ENCODE measurements around the gene MYO3B.
A peak's percentile ranks its signal among the peaks of the same experiment; 100 is the strongest.
"Not testable (repeated sequence)": the region's sequence is repeated elsewhere in the genome, so short reads cannot be mapped to it uniquely, and the experiment has no call there.

Gene MYO3B

DNA sequence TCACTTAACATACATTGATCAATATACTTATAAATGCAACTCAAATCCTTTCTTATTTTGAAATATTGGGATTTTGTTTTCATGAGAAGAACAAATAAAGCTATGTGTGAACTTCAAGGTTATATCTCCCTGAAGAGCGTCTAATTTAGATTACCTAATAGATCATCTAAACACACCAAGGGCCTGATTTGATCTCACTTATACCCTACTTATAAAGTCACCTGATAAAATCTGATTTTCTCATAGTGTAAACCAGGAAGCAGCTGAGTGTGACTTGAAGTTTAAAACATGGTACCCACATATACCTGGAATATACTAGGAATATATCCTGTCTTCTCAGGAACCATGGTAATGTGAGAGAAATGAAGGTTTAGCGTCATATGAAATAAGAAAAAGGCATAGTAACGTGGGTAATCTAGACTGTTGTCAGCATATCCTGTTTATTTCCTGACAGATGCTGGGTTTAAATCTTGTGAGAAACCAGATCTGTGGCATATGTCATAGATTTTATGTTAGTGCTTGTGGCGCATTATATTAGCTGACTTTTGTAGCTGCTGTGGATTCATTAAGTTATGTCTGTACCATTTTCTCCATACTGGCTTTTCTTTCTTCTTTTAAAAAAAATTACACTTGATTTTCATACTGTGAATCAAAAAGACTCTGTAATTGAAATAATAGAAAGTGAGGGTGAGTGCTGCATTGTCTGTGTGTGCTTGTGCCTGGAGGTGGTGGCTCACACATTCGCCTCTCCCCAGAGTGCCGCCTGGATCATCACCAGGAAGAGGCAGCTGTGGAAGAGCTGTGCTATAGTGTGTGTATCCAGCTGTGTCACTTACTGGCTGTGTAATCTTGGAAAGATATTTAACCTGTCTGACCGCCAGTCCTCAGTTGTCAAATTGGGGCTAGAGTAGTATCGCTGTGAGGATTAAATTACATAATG lies 164.0 kb downstream of the MYO3B start:
- no peak for FAIRE-seq

DNA sequence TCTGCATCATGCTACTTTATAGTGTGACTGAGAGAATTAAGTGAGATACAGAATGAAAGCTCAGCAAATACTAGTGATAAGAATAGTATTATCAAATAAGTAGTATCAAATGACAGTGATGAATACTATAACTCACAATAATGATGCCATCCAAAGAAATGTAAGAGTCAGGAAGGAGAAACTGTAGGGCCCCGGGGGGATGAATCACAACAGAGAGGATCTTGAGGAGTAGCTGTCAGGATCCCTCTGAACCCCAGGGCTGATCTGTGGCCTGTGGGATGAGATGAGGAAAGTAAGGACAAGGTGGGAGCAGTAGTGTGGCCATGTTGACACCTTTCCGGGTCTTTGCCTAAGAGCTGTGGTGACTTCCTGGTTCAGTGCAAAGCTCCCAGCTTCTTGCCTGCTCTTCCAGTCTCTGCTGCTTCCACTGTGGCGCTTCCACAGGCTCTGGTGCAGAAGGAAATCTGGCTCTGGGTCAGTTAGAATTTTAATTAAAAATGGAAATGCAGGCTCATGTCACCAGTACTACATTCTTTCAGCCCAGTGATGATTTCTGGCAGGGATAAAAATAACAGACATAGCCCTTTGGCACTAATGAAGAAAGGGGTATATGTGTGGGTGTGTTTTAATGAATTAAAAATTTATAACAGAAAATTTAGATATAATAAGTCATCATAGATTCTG lies 166.9 kb downstream of the MYO3B start:
- FAIRE-seq = no peak

DNA sequence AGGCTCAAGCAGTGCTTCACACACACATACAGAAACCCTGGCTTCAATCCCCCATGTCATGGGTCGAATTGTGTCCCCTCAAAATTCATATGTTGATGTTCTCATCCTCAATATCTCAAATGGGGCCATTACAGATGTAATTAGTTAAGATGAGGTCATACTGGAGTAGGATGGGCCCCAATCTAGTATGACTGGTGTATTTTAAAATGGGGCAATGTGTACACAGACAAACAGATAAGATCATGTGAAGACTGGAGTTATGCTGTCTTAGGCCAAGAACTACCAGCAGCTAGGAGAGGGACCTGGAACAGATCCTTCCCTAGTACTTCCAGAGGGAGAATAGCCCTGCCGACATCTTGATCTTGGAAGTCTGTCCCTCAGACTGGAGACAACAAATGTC lies 167.7 kb downstream of the MYO3B start:
- no peak for FAIRE-seq

DNA sequence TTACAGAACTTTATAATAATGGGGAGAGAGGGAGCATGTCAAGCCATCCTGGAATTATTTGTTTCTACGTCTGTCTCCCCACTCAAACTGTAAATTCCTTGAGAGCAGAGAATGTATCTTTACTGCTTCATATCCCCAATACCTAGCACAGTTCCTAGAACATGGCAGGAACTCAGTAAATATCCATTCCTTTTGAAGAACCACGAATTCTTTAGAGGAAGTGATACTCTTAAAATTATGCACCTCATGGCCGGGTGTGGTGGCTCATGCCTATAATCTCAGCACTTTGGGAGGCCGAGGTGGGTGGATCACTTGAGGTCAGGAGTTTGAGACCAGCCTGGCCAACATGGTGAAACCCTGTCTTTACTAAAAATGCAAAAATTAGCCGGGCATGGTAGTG lies 171.3 kb downstream of the MYO3B start:
- not testable (repeated sequence) for FAIRE-seq

DNA sequence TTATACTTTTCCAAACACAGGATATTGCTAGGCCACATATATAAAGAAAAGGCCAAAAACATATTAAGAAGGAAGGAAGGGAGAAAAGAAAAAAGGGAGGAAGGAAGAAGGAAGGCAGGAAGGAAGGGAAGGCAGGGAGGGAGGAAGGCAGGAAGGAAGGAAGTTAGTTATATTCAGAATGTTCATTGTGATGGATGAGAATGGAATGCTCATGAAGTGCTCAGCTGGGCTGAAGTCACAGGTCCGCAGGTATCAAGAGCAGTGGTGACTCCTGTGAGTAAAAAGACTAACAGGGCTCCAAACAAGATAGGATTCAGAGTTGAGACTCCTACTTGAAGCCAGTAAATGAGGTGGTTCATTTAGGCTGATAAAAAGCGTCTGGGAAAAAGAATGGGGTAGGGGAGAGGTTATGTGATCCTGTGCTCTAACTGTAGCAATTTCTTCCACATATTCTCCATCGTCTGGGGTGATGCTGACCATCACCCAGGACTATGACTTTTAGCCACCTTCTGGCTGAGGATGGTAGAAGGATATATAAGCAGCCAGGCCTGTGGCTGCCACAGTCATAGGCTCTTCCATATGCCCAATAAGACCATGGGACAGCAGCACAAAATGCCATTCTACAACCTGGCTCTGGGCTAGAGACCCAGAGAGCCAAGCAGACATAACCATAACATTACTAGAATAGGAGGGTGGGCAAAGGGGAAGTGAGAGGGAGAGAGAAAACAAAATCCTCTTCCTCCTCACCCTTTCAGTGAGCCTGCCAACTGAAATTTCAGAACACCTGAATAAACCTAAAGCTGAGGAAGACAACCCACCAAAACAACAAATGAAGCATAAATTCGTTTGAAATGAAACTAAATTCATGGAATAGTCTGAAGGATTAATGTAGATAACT lies 173.2 kb downstream of the MYO3B start:
- no peak for FAIRE-seq

DNA sequence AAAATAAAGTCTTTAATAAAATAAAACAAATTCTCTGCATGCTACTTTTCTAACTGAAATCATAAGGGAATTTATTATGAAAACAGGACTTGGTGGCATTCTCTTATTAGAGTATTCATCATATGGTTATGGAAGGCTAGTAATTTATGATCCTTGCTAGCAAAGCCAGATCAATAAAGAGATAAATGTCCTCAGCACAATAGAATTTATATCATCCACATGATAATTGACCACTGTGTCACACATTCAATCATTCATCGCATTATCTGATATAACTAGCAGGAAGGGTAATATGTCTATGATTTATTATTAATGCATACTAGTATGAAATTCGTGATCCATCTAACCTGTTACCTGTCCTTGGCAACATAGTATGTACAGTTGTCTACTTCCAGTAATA lies 175.8 kb downstream of the MYO3B start:
- no peak for FAIRE-seq

DNA sequence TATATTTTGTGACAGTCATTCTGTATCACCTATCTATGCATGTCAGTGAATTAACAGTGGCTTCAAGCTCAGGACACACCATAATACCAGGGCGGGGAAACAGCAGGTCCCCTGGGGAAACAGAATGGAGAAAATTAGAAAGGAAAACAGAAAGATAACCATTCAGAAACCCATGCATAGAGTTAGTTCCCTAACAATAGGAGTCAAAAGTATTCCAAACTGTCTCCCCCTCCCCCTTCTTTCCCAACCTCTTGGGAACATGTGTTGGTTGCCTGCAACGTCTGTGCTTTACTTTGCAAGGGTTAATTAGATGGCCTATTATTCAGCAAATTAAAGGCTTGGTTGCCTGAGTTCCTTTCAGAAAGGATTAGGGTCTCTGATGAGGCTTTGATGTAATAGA lies 176.4 kb downstream of the MYO3B start:
- no peak for FAIRE-seq

DNA sequence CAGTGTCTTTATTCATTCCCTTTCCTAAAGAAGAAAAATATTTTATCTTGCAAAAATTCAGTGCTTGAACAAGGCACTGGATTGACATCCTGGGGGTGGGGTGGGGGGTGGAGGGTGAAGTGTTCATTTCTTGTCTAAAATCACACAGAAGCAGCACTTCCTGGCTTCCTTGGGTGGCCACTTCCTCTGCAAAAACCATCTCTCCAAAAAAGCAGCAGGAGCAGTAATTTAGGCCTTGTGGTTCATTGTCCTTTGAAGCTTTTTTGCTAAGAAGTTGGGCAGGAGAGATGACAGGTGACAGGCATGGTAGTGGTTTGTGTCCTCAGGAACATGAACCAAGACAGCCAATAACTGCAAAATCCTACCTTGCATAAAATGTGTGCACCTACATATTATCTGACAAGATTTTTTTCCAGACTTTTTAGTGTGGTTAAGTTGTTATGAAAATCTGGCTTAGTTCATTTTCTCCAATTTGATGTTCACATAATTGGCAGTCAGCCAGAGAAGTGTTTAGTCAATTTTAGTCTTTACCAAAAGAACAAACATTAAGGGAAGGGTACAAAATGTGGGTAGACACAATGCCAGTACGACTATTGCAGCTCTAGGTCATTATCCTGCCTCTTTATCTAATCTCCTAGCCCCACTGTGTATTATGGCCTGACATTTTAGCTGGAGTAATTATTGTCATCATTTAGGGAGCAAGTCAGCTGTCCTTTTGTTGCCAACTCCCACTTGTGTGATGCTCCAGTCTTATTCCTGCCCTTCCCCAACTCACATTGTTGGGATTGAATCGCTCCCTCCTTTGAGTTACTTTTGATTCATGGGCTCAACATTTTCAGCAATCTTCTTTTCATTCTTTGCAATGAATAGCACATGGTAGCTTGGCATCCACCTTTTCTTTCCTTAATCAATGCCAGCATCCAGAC lies 177.2 kb downstream of the MYO3B start:
- no peak for FAIRE-seq

DNA sequence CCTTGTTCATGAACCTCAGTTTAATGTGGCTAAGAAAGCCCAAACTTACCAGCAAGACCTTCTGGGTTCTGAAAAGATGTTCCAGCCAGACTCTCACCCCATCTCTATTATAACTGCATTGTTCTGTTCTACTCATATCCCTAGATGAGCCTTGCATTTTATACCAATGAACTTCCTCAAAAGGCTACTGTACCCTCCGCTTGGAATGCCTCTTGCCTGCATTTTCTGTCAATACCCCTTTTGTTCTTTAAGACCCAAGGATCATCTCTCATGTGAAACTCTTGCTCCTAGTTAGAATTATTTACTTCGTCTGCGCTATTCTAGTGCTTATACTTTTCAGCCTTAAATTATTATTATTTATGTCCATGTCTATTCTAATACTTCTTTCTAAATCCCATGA lies 181.5 kb downstream of the MYO3B start:
- FAIRE-seq = no peak

DNA sequence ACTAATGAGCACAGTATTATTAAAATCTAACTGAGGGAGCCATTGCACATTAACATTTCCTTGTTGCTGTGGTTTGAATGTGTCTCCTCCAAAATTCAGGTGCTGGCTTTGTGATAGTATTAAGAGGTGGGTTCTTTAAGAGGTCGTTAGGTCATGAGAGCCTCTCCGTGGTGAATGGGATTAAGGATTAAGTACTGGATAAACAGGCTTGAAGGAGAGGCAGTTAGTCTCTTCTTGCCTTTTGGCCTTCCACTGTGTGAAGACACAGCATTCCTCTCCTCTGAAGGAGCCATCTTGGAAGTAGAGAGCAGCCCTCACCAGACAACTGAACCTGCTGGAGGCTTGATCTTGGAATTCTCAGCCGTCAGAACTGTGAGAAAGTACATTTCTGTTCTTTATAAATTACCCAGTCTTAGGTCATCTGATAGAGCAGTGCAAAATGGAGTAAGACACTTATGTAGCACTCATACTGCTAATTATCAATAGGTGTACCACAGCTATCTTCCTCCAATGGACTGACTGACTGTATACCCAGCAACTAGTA lies 182.7 kb downstream of the MYO3B start:
- FAIRE-seq = no peak

DNA sequence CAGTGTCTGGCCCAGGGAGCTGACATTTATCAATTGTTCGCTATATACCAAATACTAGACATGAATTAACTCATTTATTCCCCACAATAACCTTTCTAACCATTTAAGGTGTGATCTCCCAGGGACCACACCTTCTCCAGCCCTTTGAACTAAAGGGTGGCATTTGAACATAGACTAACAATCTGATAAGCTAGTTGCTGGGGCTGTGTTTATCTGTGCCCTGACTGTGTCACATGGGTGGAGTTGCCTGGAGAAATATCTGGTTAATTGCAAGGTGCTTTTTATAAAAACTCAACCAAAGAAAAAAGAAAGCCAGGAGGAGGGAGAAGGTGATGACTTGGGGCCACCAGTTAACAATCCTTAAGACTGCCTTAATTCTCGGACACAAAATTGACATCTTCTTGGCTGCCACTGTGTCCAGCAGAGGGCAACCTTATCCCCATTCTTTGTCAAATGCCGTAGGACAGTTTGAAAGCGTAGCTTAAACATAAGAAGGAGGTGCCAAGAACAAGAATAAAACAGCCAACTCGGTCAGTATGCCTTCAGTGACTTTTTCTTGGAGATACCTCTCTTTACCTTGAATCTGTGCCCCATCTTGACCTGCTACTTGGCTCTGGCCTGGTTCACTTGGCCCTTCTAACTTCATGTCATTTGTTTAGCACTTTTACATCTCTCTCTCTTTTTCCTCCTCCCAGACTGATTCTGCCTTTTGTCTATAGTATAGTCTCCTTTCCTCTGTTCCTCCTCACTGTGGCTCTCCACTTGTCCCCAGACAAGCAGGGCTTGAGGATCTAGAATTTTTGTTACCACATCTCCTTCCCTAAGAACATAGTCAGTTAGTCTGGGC lies 183.4 kb downstream of the MYO3B start:
- peak; percentile 94 for FAIRE-seq

DNA sequence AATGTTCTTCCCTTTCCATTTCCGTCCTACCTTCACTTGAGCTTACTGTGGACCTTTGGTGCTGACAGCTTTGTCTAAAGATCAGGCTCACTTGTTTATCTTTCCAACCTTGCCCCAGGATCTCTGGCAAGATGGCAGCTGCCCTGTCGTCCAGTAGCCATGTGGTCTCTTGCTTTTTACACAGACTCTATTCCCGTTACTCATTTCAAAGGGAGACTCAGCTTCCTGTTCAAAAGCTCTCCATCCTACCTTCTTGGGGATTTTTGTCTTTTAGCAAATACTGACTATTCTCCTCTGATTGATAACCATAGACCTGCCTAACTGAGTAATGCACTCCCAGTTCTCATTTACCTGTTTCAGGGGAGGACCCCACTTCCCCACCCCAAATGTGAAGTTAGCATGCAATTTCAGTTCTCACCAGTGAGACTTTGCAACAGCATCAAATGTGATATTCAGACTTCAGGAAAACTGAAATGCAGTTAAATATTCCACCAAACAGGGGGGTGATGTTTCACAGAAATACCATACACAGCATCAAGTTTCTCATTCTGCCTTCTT lies 184.4 kb downstream of the MYO3B start:
- no peak for FAIRE-seq

DNA sequence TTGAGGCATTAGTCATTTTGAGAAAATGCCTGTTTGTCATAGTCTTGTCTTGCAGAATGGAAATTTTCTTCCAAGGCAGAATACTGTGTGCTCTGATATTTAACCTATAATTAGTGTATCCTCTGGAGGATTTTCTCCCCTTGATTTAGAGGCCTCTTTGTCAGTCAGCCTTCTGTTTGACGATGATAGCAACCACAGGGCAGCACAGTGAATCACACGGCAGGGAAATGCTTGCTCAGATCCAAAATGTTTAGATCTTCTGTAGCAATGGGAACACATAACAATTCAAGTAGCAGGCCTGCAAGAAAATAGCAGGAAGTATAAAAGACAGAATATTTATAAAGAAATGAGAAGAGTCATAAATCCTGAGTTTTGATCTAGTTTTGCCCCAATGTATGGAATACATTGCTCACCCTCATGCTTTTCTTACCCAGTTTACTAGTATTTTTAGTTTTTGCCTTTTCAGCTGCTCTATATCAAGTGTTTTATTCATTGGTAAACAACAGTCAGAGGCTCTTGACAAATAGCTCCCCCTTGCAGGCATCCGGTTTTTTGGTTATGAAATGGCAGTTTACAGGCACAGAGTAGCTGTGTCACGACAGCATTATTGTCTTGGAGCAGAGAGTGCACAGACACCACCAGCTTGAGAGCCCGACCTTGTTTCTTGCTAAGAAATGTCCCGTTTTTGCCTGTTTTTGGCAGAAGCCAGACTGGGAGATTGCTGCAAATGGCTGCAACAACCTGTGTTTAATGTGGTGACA lies 185.1 kb downstream of the MYO3B start:
- no peak for FAIRE-seq

DNA sequence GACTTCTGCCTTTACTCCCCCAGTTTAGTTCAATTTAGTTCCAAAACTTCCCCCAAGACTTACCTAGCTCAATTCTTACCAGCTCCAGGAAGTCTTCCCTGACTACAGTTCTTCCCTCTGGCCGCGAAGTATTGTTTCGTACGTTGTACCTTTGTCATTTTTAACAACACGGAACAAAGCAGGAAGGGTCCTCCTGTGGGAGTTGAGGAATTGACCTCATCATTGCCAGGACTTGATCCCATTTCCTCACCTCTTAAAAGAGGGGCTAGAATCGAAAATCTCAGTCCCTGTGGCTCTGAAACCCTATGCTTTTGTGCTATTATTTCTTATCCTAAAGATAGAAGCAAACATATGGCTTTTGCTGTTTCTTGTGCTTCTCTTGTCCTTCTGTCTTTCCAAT lies 187.1 kb downstream of the MYO3B start:
- FAIRE-seq = no peak

DNA sequence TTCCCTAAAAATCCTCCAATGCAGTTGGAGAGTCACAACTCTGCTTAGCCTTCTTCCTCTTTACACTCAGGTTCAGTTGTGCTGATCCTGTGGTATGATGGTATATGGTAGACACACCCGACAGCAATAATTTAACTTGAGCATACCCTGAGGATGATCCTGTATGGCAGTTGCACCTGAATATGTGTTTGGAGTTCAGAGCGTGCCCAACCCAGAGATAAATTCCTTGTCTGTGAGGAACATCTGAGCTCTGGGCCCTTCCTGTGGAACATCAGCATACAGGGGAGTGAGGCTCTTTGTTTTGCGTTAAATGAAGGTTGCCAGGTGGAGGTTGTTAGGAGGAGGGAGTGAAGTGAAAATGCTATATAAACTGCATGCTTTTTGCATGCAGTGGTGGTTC lies 187.7 kb downstream of the MYO3B start:
- FAIRE-seq = no peak

DNA sequence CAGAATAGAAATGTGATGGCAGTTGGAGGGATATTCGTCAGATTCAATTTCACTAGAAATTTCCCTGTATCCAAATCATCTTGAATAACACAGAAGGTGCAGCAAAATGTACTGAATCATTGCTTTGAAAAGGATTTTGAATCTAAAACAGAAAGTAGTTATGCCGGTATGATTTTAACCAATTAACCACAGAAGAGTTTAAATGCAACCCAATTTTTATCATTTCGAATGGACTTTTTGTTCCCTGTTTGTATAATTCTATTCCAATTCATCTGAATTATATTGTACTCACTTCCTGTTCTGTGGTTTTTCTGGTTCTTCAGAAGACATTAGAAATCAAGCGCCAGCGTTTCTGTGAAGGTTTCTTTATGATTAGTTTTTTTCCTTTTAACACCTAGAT lies 190.4 kb downstream of the MYO3B start:
- FAIRE-seq = no peak

DNA sequence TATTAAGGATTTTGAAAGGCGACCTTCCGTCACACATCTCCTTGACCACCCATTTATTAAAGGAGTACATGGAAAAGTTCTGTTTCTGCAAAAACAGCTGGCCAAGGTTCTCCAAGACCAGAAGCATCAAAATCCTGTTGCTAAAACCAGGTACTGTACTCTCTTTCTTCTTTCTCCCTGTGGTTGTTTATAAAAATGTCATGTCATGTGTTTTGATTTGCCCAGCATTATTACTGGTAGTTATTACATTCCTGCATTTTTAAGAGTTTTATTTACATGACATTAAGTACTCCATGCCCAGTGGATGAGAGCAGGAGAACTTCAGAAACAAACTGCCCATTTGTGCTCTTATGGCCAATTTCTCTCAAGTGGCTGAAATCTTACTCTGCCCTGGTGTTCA lies 191.3 kb downstream of the MYO3B start:
- no peak for FAIRE-seq

DNA sequence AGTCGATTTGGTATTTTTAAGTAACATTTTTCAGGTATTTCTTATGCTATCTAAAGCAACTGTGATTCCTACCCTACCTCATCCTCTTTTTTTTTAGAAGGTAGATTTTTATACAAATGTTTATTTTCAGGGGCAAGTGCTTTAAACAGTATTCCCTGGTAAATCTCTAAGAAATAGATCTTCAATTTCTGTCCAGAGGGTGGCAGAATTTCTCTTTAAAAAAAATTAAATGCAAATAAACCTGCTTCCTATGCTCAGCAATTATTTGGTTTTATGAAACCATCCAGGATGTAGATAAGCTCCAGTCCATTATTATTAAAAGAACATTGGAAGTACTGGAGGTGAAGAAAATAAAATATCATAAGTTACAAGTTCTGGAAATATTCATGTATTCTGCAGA lies 191.9 kb downstream of the MYO3B start:
- peak; percentile 97 for FAIRE-seq

DNA sequence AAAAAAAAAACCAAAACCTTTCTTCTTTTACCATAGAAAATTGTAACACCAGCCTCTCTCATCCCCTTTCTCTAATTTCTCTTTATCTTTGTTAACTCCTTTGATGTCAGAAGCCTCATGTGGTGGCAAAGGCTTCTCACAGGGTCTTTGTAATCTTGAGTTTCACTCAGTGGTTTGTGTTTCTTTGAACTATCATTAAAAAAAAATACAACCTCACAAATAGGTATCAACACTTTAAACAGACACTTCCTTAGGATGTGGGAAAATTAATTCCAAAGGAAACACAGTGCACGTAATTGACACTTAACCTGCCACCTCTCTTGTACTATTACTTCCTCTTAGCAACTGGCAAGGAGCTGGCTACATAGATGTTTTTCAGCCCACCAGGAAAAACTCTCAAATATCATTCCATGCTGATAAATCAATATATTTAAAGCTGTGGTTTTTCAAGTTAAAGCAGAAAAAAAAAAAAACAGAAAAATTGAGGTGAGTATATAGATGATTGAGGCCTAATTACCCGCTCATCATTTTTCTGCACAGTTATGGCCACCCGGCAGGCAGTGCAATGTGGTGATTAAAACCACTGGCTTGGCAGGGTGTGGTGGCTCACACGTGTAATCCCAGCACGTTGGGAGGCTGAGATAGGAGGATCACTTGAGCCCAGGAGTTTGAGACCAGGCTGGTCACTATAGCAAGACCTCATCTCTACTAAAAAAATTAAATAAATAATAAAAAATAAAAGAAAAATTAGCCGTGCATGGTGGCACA lies 193.5 kb downstream of the MYO3B start:
- FAIRE-seq = no peak

Measured in G401.6 (cell line).